Hematopoietic multipotent progenitor cell (in vitro differentiated cells): ENCODE data around the gene WASF3. TPM values are rescaled to one million over a fixed set of nuclear protein-coding genes. Genes with fewer than 3 reads are reported as not detected.
"Not testable (repeated sequence)": the region's sequence is repeated elsewhere in the genome, so short reads cannot be mapped to it uniquely, and the experiment has no call there.

Experiments used
- DNase-seq, 3 donors: peaks; one replicate each; pipeline ENCODE4 v3.0.0-alpha.2; 2011 to 2015; ENCODE audit warnings: low read depth in 2 of 3, low spot score in 2 of 3
- total RNA-seq: library from RNA; depleted of rRNA; stranded (reverse); fragments of >200 nt; gene quantifications from one replicate; pipeline ENCODE4 v1.2.3, GENCODE V29; 2012

The WASF3 gene
- total RNA-seq, 1 donor = 0.81 TPM

DNA sequence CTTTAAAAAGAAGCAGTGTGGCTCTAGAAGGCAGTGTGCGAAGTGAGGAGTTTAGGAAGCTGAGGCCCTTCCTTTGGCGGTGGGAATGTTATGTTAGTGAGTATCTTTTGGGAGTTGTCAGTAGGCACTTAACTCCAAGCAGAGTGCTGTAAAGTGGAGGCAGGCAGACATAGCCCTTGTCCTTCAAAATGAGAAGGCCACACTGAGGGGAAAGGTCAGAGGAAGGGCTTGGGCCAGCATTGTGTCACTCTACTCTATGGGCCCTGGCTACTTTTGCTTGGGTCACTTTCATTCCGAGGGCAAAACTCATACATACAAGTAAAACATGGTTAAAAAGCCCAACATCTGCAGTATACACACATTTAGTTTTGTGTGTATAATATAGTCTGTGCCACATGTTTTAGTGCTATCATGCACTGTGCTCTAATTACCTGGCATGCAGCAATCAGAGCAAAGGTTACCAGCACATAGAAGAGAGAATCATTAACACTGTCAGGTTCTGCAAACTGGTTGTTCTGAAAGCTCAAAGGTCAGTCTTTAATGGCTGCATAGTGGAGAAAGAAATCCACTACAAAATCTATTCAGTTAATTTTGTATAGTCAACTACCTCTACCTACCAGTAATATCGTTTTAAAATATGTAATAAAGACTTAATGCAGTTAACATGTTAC, 64.4 kb downstream of the WASF3 start:
- DNase-seq = no peak

DNA sequence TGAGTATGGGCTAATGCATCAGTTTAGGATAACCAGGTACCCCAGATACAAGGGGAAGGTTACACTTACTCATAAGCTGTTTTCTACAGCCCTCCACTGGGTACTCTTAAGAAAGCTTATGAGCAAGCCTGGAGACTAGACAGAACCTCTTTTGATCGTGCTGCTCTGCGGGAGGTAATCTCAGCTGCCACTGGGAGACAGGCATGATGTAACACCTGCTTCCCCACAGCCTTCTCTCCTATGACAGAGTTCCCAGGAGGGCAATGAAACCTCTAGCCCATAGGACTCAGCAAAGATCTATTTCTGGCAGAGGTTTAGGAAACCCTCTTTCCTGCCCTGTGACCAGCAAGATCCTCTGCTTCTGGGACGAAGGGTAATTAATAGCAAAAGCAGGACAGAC, 65.6 kb downstream of the WASF3 start:
- no peak for DNase-seq

DNA sequence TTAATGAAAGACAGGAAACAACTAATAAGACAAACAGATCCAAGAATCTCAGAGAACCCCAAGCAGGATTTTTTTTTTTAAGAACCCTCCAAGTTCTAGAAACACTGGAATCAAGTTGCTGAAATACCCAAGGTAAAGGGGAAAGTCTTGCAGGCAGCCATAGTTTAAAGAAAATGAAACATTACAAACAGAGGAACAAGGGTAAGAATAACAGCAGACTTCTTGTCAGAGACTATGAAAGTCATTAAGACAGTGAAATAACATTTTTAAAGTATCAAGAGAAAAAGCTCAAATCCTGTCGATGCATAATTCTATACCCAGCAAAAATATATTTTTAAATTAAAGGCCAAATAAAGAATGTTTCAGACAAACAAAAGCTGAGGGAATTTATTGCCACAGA, 67.1 kb downstream of the WASF3 start:
- no peak for DNase-seq

DNA sequence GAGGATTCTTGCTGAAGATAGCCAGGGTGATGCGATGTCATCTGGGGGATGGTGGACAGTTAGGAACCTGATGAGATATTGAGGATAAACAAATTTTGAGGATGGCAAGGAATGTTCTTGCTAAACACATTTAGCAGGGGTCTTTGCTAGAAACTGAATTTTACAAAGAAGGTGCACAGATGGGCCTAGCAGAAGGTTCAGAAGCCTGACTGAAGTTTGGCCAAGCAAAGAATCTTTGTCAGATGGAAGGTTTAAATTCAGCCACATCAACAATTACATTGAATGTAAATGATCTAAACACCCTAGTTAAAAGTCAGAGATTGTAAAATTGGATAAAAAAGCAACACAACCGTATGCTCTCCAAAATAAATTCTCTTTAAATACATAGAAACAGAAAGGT, 68.8 kb downstream of the WASF3 start:
- no peak for DNase-seq

- peak in 1 of 3 donors; percentile 68 for DNase-seq
These were observed 71.2 kb downstream of the WASF3 start for GRCh38 chr13:26628706-26629105.

- peak in 1 of 3 donors; percentile 58 for DNase-seq
These were observed 71.9 kb downstream of the WASF3 start for GRCh38 chr13:26629260-26629825.

- DNase-seq = not testable (repeated sequence)
These were observed 78.2 kb downstream of the WASF3 start for GRCh38 chr13:26635634-26636033.

GRCh38 chr13:26636073-26636472, 78.6 kb downstream of the WASF3 start:
- not testable (repeated sequence) for DNase-seq

DNA sequence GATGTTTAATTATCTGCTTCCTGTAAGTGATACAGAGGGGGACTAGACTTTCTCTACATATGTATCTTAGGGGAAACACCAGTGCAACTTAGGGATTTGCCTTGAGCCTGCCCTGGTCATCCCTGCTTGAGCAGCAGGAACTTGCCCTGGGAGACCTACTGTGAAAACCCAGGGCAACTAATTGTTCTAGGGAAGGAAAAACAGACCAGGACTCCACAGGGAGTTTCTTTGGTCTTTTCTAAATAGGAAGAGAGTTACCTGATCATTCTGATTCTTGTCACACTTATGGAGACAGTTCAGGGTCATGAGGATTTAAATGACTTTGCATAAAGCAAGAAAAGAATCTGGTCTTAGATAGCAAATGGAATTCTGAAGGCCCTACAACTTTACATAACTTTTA, 89.1 kb downstream of the WASF3 start:
- no peak for DNase-seq

DNA sequence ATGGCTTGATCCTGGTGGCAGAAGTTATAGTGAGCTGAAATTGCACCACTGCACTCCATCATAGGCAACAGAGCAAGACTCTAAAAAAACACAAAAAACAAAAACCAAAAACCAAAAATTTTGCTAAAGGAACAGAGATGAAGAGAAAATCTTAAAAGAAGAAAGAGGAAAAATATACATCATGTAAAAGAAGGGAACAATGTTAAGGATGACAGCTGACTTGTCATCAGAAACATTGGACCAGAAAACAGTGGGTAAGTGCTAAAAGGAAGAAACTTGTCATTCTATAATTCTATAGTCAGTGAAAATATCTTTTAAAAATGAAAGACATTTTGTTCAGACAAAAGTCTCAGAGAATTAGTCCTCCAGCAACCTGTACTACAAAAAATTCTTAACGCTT, 93.8 kb downstream of the WASF3 start:
- peak in 1 of 3 donors; percentile 3 for DNase-seq

DNA sequence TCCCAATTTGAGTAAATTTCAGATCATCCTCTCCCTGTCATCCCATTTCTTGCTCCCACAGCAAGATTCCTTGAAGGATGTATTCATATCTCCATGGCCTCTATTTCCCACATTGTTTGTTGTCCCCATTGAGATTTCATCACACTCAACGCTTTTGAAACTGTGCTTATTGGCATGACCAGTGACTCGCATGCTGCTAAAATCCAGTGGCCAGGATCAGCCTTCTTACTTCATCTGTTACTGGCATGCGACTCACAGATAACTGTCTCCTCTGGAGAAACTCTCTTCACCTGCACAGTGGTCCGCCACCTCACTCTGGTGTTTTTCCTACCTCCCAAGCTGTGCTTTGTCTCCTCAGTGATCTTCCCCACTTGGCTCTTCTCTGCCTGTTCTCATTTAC, 95.8 kb downstream of the WASF3 start:
- no peak for DNase-seq

- no peak for DNase-seq
These were observed 96.4 kb downstream of the WASF3 start for GRCh38 chr13:26653842-26654241.

DNA sequence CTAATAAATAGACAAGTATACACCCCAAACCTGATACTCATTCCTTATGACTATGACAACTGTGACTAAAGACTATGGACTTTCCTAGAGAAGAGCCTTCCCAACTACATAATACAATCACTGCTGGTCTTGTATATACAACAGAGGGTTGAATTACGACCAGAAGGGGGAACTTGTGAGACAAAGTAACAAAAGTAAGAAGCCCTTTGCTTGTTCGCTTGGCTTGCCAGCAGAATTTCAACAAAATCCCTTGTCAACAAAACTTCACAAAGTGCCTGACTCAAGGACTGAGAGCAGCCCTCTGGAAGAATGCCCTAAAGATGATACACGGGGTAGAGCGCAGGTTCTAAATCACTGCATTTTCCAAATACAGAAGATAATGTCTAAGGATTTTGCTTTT, 99.4 kb downstream of the WASF3 start:
- peak in 1 of 3 donors; percentile 47 for DNase-seq

DNA sequence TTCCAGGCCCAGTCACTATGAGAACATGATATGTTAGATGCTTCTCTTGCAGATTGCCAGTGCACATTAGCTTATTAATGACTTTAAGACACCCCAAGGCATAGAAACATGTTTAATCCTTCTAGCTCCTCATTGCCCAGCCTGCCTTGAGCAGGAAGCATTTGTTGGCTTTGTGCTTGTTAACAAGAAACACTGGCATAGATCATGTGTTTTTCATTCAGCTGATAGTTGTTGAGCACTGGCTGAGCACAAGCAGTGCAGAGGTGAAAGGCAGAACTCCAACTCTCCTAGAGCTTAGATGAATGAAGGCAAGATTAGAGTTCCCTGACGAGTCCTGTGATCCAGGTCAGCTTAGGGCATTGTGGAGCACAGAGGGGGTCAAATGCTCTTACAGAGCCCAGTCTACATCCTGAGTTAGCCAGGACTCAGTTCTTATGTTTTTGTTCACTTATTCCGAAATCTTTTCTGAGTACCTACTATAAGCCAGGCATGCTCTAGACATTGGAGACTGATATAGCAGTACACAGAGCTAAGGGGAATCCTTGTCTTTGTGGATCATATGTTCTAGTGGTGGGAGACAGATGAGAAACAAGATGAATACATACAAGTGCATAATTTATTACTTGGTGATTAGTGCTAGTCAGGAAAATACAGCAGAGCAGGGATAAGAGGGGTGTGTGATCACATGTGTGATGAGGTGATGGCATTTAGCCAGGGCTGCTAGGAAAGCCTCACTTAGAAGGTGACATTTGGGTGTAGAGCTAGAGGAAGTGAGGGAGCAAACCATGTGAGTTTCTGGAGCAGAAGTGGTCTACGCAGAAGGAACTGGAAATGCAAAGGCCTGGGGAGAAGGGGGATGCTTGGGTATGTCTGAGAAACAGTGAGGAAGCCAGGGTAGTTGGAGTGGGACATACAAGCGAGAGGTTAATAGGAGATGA, 101.2 kb downstream of the WASF3 start:
- DNase-seq = peak in 1 of 3 donors; percentile 13

DNA sequence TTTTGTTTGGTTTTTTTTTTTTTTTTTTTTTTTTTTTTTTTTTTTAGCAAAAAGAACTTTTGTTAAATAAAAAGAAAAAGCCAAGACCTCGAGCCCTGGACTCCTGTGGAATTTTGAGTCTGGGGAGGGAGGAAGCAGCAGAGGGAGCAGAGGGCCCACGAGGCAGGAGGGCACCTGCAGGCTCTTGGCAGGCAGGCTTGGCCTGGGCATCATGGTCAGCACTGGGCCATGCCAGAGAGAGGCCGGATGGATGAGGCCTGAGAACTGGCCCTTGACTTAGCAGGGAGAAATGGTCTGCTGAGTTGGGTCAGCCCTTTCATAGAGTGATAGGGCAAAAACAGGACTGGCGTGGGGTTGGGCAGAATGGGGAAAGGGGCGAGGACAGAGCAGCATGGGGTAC, 102.7 kb downstream of the WASF3 start:
- DNase-seq = no peak

DNA sequence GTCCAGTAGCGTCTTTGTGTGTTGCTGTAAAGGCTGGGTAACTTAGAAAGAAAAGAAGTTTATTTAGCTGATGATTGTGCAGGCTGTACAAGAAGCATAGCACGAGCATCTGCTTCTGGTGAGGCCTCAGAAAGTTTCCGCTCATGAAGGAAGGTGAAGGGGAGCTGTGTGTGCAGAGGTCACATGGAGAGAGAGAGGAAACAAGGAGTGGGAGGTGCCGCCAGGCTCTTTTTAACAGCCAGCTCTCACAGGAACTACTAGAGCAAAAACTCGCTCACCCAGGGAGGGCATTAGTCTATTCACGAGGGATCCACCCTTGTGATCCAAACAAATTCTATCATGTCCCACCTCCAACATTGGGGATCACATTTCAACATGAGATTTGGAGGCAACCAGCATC, 103.3 kb downstream of the WASF3 start:
- no peak for DNase-seq

GRCh38 chr13:26663791-26664190, 106.3 kb downstream of the WASF3 start:
- DNase-seq = no peak

GRCh38 chr13:26664286-26664685, 106.8 kb downstream of the WASF3 start:
- no peak for DNase-seq

DNA sequence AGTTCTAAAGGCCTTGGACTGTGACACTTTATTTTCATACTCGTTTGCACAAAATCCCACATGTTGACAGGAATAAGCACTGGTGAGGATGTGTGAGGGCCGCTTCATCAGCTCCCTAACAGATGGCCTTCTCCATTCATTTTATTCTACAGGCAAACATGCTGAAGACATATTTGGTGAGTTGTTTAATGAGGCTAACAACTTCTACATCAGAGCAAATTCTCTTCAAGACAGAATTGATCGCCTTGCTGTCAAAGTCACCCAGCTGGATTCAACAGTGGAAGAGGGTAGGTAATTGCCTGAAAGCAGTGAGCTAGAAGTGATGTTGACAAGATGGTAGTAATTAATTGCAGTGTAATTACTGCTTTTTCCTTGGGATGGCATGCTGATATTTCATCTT, 107.4 kb downstream of the WASF3 start:
- DNase-seq = no peak

GRCh38 chr13:26668357-26669146, 111.1 kb downstream of the WASF3 start:
- DNase-seq = no peak

DNA sequence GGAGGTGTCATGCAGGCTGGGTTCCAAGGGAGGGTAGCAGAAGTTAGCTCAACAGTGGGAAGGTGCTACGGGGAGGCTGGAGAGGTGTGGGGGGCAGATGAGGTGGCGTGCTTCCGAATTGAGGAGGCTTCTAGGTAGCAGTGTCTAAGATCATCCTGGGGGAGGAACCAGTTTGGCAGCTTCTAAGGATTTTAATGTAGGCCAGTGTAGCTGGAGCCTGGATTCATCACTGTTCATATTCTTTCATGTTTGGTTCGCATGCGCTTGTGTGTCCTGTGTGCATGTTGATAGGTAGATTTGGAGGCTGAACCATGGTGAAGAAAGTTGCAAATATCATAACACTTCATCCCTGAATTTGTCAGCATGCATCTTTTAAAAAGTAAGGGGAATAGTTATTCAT, 116.4 kb downstream of the WASF3 start:
- no peak for DNase-seq
